ENCODE data around the gene KRTAP9-6. TPM values are rescaled to one million over a fixed set of nuclear protein-coding genes. Genes with fewer than 3 reads are reported as not detected.
"Not testable (repeated sequence)": the region's sequence is repeated elsewhere in the genome, so short reads cannot be mapped to it uniquely, and the experiment has no call there.

KRTAP9-6 gene
- total RNA-seq (2014; rRNA removed; shearing (Covaris generic); ENCODE audit: low replicate concordance), result not detected in 2 replicates

- in situ Hi-C loops (cut with HindIII; ENCODE audit: low pct_unique_long_range_greater_than_20kb, low sequenced_read_pairs), result no loop called here
- DNase-seq (ENCODE audit: low read depth), result no peak
Measured at GRCh38 chr17:41265078-41265477, at the start of gene KRTAP9-6. Gene KRTAP9-6, plus strand, starts transcription at chr17:41265378. Its CDS starts 0 bp downstream, at chr17:41265378.

GRCh38 chr17:41215681-41216080, 49.5 kb upstream of the KRTAP9-6 start:
- in situ Hi-C loops (cut with HindIII; ENCODE audit: low pct_unique_long_range_greater_than_20kb, low sequenced_read_pairs), result no loop called here
- no peak for DNase-seq (ENCODE audit: low read depth)

GRCh38 chr17:41223821-41224220, 41.4 kb upstream of the KRTAP9-6 start:
- in situ Hi-C loops (cut with HindIII; ENCODE audit: low pct_unique_long_range_greater_than_20kb, low sequenced_read_pairs), result no loop called here
- DNase-seq (ENCODE audit: low read depth), result no peak

GRCh38 chr17:41226051-41226450, 39.1 kb upstream of the KRTAP9-6 start:
- in situ Hi-C loops (cut with HindIII; ENCODE audit: low pct_unique_long_range_greater_than_20kb, low sequenced_read_pairs), result no loop called here
- no peak for DNase-seq (ENCODE audit: low read depth)

- DNase-seq (ENCODE audit: low read depth); in situ Hi-C loops (cut with HindIII; ENCODE audit: low pct_unique_long_range_greater_than_20kb, low sequenced_read_pairs): not testable (repeated sequence)
Measured at GRCh38 chr17:41226598-41227095, 38.5 kb upstream of the KRTAP9-6 start, which contains the start of gene KRTAP9-2. Gene KRTAP9-2, plus strand, starts transcription at chr17:41226648. Its CDS starts 7 bp downstream, at chr17:41226655.

- in situ Hi-C loops (cut with HindIII; ENCODE audit: low pct_unique_long_range_greater_than_20kb, low sequenced_read_pairs), result no loop called here
- no peak for DNase-seq (ENCODE audit: low read depth)
Measured at GRCh38 chr17:41230094-41230493, 35.1 kb upstream of the KRTAP9-6 start.

- DNase-seq (ENCODE audit: low read depth), result no peak
- in situ Hi-C loops (cut with HindIII; ENCODE audit: low pct_unique_long_range_greater_than_20kb, low sequenced_read_pairs), result no loop called here
Measured at GRCh38 chr17:41231731-41232130, 33.4 kb upstream of the KRTAP9-6 start.

- DNase-seq (ENCODE audit: low read depth); in situ Hi-C loops (cut with HindIII; ENCODE audit: low pct_unique_long_range_greater_than_20kb, low sequenced_read_pairs): not testable (repeated sequence)
Measured at GRCh38 chr17:41232399-41233105, 32.6 kb upstream of the KRTAP9-6 start, which contains the start of gene KRTAP9-3. Gene KRTAP9-3, plus strand, starts transcription at chr17:41232449. Its CDS starts 53 bp downstream, at chr17:41232502.

- in situ Hi-C loops (cut with HindIII; ENCODE audit: low pct_unique_long_range_greater_than_20kb, low sequenced_read_pairs); DNase-seq (ENCODE audit: low read depth): not testable (repeated sequence)
Measured at GRCh38 chr17:41237116-41237515, 28.1 kb upstream of the KRTAP9-6 start.

- DNase-seq (ENCODE audit: low read depth); in situ Hi-C loops (cut with HindIII; ENCODE audit: low pct_unique_long_range_greater_than_20kb, low sequenced_read_pairs): not testable (repeated sequence)
Measured at GRCh38 chr17:41237949-41238437, 27.2 kb upstream of the KRTAP9-6 start, which contains the start of gene KRTAP9-8. Gene KRTAP9-8, plus strand, starts transcription at chr17:41237999. Its CDS starts 53 bp downstream, at chr17:41238052.

GRCh38 chr17:41246995-41247787, 18.0 kb upstream of the KRTAP9-6 start:
- in situ Hi-C loops (cut with HindIII; ENCODE audit: low pct_unique_long_range_greater_than_20kb, low sequenced_read_pairs); DNase-seq (ENCODE audit: low read depth): not testable (repeated sequence)

GRCh38 chr17:41249637-41250240, 15.4 kb upstream of the KRTAP9-6 start, which contains the start of gene KRTAP9-4:
Gene KRTAP9-4, plus strand, starts transcription at chr17:41249687. Its CDS starts 34 bp downstream, at chr17:41249721.
- DNase-seq (ENCODE audit: low read depth); in situ Hi-C loops (cut with HindIII; ENCODE audit: low pct_unique_long_range_greater_than_20kb, low sequenced_read_pairs): not testable (repeated sequence)

- in situ Hi-C loops (cut with HindIII; ENCODE audit: low pct_unique_long_range_greater_than_20kb, low sequenced_read_pairs), result no loop called here
- DNase-seq (ENCODE audit: low read depth), result no peak
Measured at GRCh38 chr17:41251261-41251660, 13.9 kb upstream of the KRTAP9-6 start.

- DNase-seq (ENCODE audit: low read depth), result no peak
- in situ Hi-C loops (cut with HindIII; ENCODE audit: low pct_unique_long_range_greater_than_20kb, low sequenced_read_pairs), result no loop called here
Measured at GRCh38 chr17:41254861-41255260, 10.3 kb upstream of the KRTAP9-6 start.

- in situ Hi-C loops (cut with HindIII; ENCODE audit: low pct_unique_long_range_greater_than_20kb, low sequenced_read_pairs); DNase-seq (ENCODE audit: low read depth): not testable (repeated sequence)
Measured at GRCh38 chr17:41255381-41256290, 9.5 kb upstream of the KRTAP9-6 start, which contains the start of gene KRTAP9-9. Gene KRTAP9-9, plus strand, starts transcription at chr17:41255384.

- in situ Hi-C loops (cut with HindIII; ENCODE audit: low pct_unique_long_range_greater_than_20kb, low sequenced_read_pairs), result no loop called here
- no peak for DNase-seq (ENCODE audit: low read depth)
Measured at GRCh38 chr17:41256291-41256685, 8.9 kb upstream of the KRTAP9-6 start.

- in situ Hi-C loops (cut with HindIII; ENCODE audit: low pct_unique_long_range_greater_than_20kb, low sequenced_read_pairs), result no loop called here
- no peak for DNase-seq (ENCODE audit: low read depth)
Measured at GRCh38 chr17:41258406-41258805, 6.8 kb upstream of the KRTAP9-6 start.
